Measurements from ENCODE around the gene RNU6-1. TPM values are rescaled to one million over a fixed set of nuclear protein-coding genes. Genes with fewer than 3 reads are reported as not detected.

The RNU6-1 gene
- total and polyA plus RNA-seq, 2 donors (not counting 3 experiments of a cell fraction or from before 2014, with no cell fraction given), result not detected

GRCh38 chr15:67839499-67839928 lies 331 bp downstream of the RNU6-1 start:
- Histone ChIP-seq H3K9me3 (replicated peaks; ENCODE audit: control insufficient read depth, insufficient read depth, low read length) (no peaks in the 10 kb centered on the region), H3K27ac (ENCODE audit: insufficient read depth, low read depth, low read length) (peak overlapping the region; percentile 82), H3K4me2 (ENCODE audit: insufficient read depth, low read length) (peak overlapping the region; percentile 72), H3K27me3 (ENCODE audit: control insufficient read depth in 2 of 2, insufficient read depth in 2 of 2, low read length in 2 of 2) (peaks cover 25 to 29% of the 10 kb centered on the region in 2 experiments), H4K20me1 (replicated peaks; ENCODE audit: control insufficient read depth, extremely low read depth, insufficient read depth, low read length) (no peaks in the 10 kb centered on the region), H3K79me2 (ENCODE audit: control insufficient read depth, insufficient read depth, low read length) (no peaks in the 10 kb centered on the region), H3K9ac (replicated peaks; ENCODE audit: extremely low read depth, insufficient read depth, low read length) (peak overlapping the region; percentile 86), H3K9me1 (replicated peaks; ENCODE audit: control insufficient read depth, extremely low read depth, insufficient read depth, low read length) (no peaks in the 10 kb centered on the region), H3K36me3 (ENCODE audit: control insufficient read depth in 2 of 2, extremely low read depth in 1 of 2, insufficient read depth in 2 of 2, low read length in 2 of 2) (no peaks in the 10 kb centered on the region), H2AFZ (ENCODE audit: low read depth, low read length) (peak overlapping the region; percentile 89), H3K4me3 (replicated peaks in 1 of 3; ENCODE audit: insufficient read depth in 1 of 3, low read depth in 1 of 3, low read length in 3 of 3) (peak overlapping the region; percentile 33 to 75 (median 50)), H3K4me1 (ENCODE audit: control insufficient read depth, extremely low read depth, insufficient read depth, low read length) (peaks cover 31% of the 10 kb centered on the region)
- DNase-seq (ENCODE audit: low read depth, low spot score) (peak; percentile 73), FAIRE-seq (no peak)
- POLR2A ChIA-PET, result no interaction called here
- no TSS peak for BruUV-seq (replicated peaks)
- CTCF ChIA-PET, result interaction anchor here (1.2 kb wide), 1 partner anchor 382 kb away, joined by 6 read pairs; no protein-coding TSS in a partner anchor
- intact Hi-C loops (cut with micrococcal nuclease) (loop anchor here (5.0 kb wide), 1 partner anchor 452 kb away; no protein-coding TSS in a partner anchor), dilution Hi-C loops (cut with MboI; ENCODE audit: extremely low pct_ligation_motif_present, low sequenced_read_pairs) (no loop called here)
- no peak for TF ChIP-seq EZH2 (IDR thresholded peaks at IDR 0.05; ENCODE audit: borderline replicate concordance, low read depth, low read length, severe bottlenecking)
- TF ChIP-seq POLR2AphosphoS5 (IDR thresholded peaks at IDR 0.05; ENCODE audit: insufficient read depth, low read depth, low read length), result no peak
- TF ChIP-seq MYC (IDR thresholded peaks at IDR 0.05; ENCODE audit: low read depth, low read length), result no peak
- TF ChIP-seq, protein P1, sequence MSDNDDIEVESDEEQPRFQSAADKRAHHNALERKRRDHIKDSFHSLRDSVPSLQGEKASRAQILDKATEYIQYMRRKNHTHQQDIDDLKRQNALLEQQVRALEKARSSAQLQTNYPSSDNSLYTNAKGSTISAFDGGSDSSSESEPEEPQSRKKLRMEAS (IDR thresholded peaks at IDR 0.05; ENCODE audit: insufficient read depth, insufficient read length), result no peak
- no peak for TF ChIP-seq GATA2 (IDR thresholded peaks at IDR 0.05; ENCODE audit: insufficient read depth, insufficient read length, low read depth, low read length)
- no peak for TF ChIP-seq POLR2A (IDR thresholded peaks at IDR 0.05; ENCODE audit: low read depth, low read length)
- no peak for TF ChIP-seq FOS (IDR thresholded peaks at IDR 0.05; ENCODE audit: borderline replicate concordance, insufficient read depth, low read length)
- TF ChIP-seq, protein P2, sequence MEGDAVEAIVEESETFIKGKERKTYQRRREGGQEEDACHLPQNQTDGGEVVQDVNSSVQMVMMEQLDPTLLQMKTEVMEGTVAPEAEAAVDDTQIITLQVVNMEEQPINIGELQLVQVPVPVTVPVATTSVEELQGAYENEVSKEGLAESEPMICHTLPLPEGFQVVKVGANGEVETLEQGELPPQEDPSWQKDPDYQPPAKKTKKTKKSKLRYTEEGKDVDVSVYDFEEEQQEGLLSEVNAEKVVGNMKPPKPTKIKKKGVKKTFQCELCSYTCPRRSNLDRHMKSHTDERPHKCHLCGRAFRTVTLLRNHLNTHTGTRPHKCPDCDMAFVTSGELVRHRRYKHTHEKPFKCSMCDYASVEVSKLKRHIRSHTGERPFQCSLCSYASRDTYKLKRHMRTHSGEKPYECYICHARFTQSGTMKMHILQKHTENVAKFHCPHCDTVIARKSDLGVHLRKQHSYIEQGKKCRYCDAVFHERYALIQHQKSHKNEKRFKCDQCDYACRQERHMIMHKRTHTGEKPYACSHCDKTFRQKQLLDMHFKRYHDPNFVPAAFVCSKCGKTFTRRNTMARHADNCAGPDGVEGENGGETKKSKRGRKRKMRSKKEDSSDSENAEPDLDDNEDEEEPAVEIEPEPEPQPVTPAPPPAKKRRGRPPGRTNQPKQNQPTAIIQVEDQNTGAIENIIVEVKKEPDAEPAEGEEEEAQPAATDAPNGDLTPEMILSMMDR (IDR thresholded peaks at IDR 0.05; ENCODE audit: extremely low read depth in 1 of 2, insufficient read depth in 1 of 2, low read depth in 1 of 2, low read length in 2 of 2), result no peak
- TF ChIP-seq JUN (IDR thresholded peaks at IDR 0.05; ENCODE audit: borderline replicate concordance, insufficient read depth, insufficient read length, low read depth), result no peak

Data from endothelial cell of umbilical vein (primary cell).